AG09319 (cell line): ENCODE results near the gene PI4K2B.
"Not testable (repeated sequence)": the region's sequence is repeated elsewhere in the genome, so short reads cannot be mapped to it uniquely, and the experiment has no call there.

Experiments
- DNase-seq: peaks from one replicate; pipeline ENCODE4 v3.0.0-alpha.2; 2010; ENCODE audit warnings: low read depth; ENCODE audit errors: extremely low read depth
- CTCF ChIP-seq: IDR thresholded peaks from 2 replicates; pipeline ENCODE4 v1.5.1; 2011; ENCODE audit warnings: low read depth, mild to moderate bottlenecking, inconsistent platforms, low read length, moderate library complexity

PI4K2B gene

GRCh38 chr4:25321703-25322102 lies 87.9 kb downstream of the PI4K2B start:
- TF ChIP-seq CTCF, result no peak
- DNase-seq, result no peak

- DNase-seq, result not testable (repeated sequence)
These were observed 94.6 kb downstream of the PI4K2B start for GRCh38 chr4:25328463-25328862.
